NCI-H2227 treated with DMSO at 0.1 percent for 48 hours (cell line): Measurements from ENCODE around the gene ITGA6.

Source experiments
- DNase-seq: peaks from one replicate; lab custom pipeline; 2025; lab: John Stamatoyannopoulos, UW

Gene ITGA6

DNA sequence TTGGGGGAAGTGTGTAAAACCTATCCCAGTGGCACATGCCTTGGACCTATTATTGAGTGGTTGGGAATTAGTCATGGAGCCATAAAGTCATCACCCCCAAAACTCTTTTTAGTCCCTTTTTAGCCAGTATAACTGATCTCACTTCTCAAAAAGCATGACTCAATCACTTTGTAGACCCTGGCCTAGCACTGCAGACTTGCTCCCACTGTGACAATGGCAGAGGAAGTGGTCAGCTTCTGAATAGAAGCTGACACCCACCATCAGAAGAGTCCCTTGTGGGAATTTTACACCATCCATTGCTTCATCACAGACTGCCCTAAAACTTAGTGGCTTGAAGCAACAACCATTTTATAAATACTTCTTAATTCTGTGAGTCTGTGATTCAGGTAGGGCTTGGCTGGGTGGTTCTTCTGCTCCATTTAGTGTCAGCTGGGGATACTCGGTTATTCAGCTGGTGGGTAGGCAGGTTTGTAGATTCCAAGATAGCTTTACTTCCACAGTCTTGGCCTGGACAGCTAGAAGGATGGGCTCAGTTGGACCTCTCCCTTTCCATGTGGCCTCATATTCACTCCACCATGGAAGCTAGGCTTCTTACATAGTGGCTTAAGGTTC lies 10.8 kb upstream of the ITGA6 start:
- DNase-seq = no peak

DNA sequence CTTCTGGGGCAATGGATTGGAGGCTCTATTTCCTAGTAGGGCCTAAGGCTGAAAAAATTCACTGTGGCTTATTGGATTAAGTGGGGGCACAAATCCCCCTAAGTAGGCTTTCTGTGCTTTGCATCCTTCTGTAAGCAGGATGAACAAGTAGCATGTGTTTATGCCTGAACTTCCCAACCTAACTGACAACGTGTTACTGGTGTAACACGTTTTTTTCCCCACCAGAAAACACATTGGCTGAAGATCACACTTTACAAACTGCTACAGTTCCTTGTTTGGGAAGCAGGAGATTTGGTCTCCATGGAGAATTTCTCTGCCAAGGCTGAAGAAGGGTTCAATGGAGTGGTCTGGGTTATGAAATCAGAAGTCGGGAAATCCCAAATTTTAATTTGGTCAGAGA lies 7.2 kb upstream of the ITGA6 start:
- no peak for DNase-seq

DNA sequence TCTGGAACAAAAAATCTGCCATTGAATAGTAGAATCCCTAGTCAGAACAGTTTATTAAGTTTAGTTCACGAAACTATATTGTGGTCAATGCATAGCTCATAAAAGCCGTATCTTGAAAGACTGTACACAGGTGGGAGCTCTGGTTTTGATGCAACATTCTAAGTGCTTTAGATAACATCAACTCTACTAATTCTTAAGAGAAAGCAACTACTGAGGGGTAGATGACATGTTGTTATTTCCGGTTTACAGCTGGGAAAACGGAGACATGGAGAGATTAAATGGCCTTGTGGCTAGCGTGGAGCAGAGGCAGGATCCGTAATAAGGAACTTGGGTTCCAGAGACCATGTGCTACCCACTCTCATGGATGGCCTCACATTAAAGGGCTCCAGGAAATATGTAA lies 4.2 kb upstream of the ITGA6 start:
- DNase-seq = no peak

DNA sequence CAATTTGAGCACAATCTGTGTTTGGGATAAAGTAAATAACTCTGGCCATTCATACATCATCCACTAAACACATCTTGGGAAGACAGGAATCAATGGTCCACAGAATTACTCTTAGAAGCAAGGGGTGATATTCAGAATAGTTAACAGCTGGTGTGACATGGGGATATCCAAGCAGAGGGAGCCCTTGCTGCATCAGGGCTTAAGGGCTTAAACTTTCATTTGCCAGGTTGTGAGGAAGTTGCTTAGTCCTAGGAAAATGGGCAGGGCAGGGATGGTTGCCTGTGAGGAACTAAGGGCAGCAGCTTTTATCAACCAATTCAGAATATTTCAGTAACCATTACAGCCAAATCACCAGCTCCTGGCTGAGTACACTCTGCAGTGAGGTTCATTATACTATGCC lies 2.0 kb upstream of the ITGA6 start:
- DNase-seq = no peak

DNA sequence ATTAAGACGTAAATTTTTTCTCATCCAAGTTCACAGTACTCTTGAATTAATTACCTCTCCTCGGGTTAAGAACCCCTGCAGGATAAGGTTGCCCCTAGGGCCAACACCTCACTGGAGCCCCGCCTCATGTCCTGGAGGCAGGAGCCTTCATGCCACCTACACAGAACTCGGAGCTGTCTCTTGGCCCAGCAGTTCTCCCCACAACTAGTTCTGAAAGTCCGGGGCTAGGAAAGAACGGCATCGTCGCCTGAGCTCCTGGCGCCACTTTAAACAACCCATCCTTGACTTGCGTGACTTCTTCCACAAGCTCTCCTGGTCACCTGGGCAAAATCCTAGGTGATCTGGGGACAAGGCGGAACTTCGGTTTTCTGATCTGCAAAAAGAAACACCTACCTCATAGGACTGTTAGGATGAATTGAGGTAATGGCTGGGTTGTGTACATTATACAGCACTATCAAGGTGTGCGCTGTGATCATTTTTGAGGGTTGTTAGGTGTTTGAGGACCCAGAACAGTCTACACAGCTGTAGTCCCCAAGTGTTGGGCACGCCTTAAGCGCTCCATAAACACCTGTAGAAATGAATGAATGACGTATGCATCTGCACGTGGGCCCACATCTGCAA lies 641 bp upstream of the ITGA6 start:
- DNase-seq = no peak

DNA sequence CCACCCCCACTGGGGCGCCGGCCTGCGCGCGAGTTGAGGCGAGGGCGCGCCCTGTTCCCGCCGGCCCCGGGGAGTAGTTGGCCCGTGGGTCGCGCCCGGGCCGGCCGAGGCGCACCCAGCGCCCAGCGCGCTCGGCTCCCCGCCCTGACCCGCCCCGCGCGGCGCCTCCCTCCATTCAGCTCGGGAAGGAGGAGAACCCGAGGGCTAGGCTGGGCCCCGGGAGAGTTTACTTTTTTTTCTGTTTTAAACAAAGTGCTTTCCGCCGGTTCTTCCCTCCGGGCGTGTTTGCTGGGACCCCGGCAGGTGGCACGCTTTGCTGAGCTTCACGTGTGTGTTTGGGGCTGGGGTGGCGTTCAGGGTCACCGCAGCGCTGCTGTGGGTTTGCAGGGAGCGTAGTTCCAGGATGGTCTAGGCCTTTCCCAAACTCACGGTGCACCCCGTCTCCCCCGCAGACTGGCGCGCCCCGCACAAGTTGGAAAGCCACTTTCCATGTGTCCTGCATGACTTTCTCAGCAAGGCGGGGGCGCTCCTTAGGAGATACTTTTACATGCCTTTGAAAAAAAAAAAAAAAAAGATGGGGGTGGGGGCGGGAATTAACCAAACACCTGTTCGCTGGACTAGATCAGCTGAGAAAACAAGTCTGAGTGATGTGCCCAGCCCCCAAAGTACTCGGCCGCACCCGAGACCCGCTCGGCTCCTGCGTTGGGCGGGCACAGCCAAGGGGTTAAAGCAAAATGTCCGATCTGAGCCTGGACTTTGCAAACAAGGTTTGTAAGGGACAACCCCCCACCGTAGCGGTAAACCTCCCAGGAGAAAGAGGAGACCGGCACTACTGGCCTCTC lies 825 bp downstream of the ITGA6 start:
- DNase-seq = peak; percentile 58

DNA sequence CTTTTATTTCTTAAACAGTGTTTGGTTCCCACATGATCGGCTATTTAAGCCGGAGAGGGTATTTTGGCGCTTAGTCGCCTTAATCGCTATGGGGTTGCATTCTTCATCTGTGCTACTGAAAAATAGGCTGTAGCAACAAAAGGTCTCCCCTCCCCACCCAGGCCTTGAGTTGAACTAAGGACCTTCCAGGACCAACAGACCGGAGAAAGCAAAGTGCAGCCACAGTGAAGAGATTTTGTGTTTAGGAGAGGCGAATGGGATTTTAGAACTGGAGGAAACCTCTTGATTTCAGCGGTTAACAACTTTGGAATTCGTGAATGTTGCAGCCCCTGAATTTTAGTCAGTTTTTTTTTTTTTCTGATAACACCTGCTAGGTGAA lies 1.4 kb downstream of the ITGA6 start:
- no peak for DNase-seq

DNA sequence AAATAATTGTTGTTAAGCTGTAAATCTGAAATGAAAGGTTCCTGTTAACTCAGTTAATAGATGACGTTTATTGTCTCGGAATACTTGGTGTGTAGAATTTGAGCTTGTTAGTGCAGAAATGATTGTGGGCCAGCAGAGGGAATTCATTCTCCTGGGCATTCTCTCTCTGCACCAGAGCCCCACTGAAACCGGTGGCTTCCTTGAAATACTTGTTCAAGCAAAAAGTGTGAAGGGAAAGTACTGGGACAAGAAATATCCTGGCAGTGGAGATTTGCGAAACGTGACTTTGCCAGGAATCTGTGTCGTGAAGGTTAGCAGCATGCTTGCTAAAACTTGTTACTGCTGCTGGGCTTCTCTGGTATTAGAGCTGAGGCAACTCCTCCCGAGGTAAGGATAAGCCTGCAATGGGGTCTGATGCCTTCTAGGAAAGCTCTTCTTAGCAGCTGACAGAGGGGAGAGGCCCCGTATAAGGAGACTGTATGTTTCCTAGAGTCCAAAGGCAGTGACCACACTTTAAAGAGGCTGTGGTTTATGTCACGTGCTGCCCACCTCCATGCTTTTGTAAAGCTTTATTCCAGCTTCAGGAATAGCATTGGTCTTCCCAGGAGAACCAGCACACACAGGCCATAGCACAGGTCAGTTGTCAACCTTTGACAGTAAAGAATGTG lies 2.0 kb downstream of the ITGA6 start:
- DNase-seq = peak; percentile 34

DNA sequence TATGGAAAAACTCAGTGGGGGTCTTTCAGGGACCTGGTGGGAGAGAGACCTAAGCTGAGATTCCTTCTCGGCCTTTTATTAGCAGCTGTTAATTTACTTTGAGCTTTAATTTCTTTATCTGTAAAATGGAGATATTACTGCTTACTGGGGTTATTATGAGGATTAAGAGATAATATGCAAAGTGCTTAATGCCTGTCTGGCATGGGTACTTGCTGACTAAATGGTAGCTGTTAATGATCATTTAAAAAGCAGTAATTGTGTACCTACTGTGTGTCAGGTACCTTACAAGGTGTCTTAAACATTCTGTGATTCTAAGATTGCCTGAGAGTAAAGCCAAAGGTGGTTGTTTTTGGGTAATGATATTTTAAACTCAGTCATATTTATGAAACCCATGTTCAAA lies 2.6 kb downstream of the ITGA6 start:
- no peak for DNase-seq

DNA sequence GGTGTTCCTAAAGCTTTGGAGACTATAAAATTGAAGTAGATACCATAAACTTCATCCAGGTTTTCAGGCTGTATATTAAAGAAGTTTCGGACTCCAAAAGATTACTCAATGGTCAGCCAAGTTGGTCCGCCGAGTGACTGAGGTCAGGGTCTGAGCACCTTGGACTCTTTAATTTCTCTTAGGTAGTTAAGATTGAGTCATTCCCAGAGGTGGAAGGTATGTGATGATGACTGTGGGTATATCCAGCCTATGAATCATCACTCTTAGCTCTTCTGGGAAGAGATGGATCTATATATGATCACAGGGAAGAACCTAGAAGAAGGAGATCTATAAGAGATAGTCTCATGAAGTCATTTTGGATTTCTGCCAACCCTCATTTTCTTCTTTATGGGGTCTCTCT lies 3.3 kb downstream of the ITGA6 start:
- no peak for DNase-seq

DNA sequence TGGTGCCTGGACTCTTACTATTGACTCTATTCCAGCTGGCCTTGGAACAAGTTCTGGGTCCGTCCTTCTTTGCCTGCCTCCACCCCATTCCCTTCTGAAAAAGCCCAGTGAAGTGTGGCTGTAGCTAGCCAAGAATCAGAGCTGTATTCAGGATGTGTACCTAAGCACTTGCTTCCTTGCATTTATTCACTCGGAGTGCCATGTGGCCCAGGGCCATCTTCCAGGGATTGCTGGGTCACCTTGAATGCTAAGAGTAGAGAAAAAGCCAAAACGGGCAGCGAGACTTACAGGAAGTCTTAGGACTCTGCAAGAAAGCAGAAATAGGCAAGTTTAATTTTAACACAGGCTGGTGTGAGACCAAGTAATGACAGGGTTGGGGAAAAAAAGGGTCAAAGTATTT lies 4.1 kb downstream of the ITGA6 start:
- DNase-seq = peak; percentile 39

DNA sequence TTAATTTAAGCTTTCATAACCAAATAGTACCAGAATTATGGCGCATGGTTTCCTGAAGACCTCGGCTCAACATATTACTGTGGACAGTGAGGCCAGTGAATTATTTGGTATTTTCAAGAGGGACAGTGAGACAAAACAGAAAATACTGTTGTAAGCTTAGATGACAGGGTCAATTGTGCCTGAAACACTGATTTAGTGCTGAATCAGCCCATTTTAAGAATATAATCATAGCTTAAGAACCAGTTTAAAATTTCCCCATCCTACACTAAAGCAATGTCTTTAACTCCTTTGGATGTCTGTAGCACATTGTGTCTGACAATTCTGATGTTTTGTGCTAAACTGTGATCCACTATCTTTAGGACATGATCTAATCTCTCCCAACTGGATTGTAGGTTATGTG lies 4.6 kb downstream of the ITGA6 start:
- DNase-seq = no peak

DNA sequence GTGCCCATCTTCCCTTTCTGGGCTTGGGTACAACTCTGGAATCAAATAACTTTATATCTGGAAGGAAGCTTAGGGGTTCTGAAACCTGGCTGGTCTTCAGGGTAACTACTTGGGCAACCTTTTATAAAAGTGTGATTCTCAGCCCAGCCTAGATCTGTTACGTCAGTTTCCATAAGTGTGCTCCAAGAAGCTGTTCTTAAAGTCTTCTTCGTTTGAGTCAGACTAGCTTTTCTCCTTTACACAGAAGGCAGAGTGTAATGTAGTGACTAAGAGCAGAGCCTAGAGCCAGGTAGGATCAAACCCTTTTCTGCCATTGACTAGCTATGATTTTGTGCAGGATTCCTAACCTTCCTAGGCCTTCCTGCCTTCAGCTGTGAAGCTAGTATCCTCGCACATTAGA lies 5.8 kb downstream of the ITGA6 start:
- DNase-seq = no peak

DNA sequence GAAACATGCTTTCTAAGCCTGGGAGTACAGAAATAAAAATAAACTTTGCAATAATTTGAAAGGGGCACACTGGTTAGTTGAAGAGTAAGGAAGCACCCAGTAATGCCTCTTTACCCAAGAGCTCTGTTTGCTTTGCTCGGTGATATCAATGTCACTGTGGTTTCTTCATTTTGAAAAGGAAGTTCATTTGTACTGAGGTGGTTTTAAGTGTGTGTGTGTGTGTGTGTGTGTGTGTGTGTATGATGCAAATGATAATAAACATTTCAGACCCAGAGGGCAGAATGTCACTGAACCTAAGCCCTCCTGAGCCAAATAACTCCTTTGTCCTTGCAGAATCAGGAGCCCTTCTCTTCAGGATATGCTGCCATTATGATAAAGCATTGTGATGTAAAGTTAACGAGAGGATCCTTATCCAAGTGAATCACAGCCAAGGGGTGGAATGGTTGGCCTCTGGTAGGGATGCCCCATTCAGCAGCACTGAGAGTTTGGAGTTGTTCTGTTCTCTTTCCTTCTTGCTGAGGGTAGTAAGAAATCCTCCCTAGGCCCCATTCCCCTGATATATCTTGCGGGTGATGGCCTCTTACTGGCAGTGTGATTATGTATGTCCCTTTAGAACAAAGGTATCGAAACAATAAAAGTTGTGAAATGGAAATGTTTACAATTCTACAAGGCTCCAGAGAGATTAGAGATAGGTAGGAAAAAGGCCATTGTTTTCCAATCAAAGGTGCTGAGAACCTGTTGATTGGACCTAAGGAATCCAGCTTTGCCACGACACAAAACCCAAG lies 7.6 kb downstream of the ITGA6 start:
- no peak for DNase-seq

DNA sequence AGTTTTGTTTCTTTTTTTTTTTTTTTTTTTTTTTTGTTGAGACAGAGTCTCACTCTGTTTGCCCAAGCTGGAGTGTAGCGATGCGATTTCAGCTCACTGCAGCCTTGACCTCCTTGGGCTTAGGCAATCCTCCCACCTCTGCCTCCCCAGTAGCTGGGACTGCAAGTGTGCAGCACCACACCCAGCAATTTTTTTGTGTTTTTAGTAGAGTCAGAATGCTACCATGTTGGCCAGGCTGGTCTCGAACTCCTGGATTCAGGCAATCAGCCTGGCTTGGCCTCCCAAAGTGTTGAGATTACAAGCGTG lies 8.2 kb downstream of the ITGA6 start:
- no peak for DNase-seq

DNA sequence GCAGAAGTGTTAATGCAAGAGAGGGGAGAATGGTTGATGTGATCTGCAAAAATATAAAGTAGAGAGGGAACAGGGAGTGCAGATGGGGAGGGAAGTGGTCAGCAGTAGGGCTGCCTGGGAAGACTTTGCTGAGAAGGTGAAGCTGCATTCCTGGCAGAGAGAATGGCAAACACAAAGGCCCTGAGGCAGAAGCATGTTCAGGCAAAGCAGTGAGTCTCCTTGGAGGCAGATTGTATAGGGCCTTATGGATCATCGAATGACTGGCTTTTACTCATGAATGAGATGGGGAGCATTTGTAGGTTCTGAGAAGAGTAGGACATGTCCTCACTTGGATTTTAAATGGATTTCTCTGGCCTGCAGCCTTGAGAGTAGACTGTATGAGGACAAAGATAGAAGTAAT lies 9.5 kb downstream of the ITGA6 start:
- DNase-seq = no peak

DNA sequence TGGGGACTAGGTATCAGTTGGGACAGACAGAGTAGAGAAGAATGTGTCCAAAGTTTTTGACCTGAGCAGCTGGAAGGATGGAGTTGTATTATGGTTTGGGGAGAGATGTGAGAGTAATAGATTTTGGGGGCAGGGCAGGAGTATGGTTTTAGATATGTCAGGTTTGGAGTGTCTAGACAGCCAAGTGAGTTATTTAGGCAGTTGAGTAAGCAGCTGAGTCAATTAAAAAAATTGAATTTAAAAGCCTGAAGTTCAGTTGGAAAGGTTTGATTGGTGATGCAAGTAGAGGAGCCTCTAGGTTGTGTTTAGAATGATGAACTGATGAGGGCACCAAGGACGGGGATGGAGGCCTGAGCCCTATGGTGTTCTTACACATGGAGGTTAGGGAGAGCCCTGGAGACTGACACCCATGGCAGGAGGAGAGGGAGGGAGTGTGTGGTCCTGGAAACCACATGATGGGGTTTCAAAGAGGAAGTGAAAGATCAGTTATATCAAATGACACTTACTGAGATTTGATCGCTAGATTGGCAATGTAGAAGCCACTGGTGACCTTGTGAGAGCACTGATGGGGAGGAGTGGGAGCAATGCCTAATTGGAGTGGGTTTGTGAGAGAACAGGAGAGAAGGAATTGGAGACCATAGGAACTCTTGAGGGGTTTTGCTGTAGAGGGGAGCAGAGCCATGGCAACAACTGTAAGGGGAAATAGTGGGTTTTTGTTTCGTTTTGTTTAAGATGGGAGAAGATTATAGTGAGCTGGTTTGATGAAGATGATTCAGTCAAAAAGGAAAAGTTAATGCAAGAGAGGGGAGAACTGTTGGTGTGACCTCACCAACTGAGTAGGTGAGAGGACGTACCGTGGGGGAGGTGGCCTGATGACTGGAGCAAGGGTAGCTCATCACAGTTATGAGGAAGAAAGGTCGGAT lies 10.3 kb downstream of the ITGA6 start:
- DNase-seq = no peak

DNA sequence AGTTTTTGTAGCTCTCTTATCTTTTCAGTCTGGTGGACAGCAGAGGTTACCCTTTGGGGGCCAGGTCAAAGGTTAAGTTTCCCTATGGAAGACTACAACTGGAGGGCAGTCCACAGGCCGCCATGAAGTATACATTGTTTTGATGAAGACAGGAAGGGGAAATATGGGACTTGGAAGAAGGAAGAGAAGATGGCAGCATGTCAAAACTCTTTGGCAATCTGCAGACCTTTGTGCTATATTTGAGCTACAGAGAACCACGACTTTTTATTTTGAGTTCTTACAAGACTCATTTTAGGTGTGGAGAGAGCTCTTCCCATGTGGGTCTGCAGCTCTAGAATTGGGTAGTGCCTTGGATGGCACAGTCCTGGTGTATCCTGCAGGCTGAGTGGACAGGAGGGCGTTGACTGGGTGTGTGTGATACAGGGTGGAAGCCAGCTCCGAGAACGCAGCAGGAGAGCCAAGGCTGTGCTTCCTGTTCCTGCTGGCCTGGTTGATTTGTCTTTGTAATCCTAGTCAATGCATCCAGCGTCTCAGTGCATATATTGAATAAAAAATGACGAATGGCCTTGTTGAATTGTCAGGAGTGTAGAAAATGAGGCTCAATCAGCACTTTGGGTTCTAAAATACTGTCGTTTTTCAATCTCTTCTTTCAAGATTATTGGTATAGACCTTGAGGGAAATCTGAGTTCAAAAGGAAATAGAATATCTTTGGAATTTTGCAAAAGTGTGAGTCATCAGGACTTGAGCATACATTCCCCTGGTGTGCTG lies 11.5 kb downstream of the ITGA6 start:
- DNase-seq = no peak

DNA sequence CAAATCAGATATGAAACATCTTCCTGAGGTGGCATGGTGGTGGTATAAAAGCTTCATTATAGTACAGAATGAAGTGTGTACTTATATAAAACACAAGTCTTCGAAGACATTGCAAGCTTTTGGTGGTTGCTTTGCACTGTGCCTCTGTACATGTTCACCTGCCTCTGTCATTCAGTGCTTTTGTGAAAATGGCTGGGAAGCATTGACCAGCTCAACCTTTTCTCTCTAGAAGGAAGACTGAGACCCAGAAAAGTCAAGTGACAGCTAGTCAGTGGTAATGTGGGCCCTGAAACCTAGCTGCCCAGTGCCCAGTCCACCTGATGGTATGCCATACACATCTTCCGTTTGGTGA lies 12.1 kb downstream of the ITGA6 start:
- no peak for DNase-seq

DNA sequence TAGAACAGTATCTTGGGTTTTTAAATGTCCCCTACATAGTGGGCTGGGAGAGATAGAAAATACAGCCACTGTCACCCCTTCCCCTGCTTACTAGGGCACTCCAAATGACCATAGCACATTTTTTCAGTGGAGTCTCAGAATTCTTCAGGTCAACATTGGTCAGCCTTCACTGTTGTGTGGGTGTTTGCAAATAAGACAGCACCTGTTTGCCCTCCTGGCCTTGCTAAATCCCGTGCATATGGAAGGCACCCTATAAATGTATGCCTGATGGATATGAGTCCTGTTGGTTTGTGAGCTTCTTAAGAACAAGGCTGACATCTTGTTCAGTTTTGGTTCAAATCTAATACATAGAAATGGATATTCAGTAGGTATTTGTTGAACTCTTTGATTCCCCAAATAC lies 12.5 kb downstream of the ITGA6 start:
- no peak for DNase-seq

DNA sequence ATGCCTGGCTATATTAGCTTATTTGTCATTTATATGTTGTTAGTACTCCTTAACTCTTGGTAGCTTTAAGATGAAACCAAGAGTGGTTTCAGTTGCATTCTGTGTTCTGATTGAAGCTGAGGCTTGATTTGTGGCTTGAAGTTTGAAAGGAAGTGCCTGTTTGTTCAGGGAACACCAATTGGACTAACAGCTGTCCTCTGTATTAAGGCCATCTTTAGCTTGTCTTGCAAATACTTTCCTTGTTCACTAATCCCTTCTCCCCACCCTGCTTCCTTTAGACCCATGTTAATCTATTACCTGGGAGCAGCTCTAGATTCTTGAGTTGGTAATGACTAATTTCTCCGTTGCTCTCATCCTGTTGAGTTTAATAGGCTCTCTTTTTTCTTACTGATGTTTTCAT lies 13.4 kb downstream of the ITGA6 start:
- DNase-seq = no peak
